Myocyte (in vitro differentiated cells): ENCODE measurements around the gene B9D2. TPM values are rescaled to one million over a fixed set of nuclear protein-coding genes. Genes with fewer than 3 reads are reported as not detected.
A peak's percentile ranks its signal among the peaks of the same experiment; 100 is the strongest.

Source experiments
- DNase-seq: peaks from one replicate; pipeline ENCODE4 v3.0.0-alpha.2; 2012; ENCODE audit warnings: low read depth
- total RNA-seq: library from RNA; depleted of rRNA; stranded (reverse); fragments of >200 nt; gene quantifications from 2 replicates; pipeline ENCODE4 v1.2.3, GENCODE V29; 2014

The B9D2 gene
- total RNA-seq, 1 donor from 2014 or later: 3.5 TPM

DNA sequence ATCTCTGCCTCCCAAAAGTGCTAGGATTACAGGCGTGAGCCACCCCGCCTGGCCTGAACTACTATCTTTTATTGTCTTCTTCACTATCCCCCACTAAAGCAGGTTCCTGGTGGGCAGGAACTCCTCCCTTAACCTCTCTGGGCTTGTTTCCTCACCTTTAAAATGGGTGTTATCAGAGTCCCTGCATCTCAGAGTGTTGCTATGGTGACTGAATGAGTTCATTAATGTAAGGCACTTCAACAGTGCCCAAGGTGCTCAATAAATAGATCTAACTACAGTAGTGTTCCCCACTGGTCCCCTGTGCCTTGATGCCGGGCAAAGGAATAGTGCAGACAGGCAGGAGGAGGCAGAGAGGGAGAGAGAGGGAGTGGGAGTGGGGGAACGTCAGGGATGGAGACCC lies 33.5 kb downstream of the B9D2 start:
- no peak for DNase-seq

DNA sequence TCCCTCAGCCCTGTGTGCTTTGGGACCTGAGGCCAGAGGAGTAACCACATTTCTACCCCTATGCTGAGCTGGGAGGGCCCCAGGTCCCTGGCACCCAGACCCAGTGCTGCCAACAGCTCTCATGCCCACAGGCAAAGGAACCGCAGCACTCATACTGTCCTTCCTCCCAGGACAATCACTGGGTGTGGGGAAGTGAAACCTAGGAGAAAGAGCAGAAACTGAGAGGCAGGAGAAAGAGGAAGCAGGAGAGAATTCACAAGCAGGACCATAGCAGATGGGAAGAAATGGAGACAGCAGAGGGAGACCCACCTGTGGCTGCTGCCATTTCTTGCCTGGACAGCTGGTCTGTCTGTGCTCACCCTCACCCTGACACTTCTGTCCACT lies 35.1 kb downstream of the B9D2 start:
- no peak for DNase-seq

DNA sequence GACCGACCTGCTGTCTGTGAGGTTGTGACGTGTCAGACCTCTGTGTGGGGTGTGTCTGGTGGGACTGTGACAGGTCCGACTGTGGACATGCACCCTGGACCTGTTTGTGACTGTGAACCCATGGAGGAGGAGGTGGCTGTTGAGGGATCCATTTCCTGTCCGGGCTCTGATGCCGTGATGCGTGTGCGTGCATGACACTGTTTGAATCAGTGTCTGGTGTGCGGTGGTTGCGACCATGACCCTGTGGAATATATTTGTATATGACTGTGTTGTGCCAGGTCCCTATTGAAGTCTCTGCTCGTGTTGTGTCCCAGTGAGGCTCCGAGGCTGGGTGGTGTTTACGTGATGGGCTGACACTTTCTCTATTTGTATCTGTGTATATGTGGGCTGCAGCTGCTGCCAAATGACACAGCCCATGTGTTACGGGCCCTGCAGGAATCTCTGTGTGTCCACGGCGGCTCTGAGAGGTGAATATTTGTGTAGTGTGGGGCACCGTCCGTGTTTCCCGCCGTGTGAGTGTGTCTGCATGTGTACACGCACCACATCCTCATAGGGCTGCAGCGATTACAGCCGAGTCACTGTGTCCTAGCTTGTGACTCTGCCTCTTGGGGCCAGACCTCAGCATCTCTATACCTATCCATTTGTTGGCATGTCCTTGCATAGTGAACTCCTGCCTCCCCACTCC lies 35.6 kb downstream of the B9D2 start:
- peak; percentile 51 for DNase-seq

DNA sequence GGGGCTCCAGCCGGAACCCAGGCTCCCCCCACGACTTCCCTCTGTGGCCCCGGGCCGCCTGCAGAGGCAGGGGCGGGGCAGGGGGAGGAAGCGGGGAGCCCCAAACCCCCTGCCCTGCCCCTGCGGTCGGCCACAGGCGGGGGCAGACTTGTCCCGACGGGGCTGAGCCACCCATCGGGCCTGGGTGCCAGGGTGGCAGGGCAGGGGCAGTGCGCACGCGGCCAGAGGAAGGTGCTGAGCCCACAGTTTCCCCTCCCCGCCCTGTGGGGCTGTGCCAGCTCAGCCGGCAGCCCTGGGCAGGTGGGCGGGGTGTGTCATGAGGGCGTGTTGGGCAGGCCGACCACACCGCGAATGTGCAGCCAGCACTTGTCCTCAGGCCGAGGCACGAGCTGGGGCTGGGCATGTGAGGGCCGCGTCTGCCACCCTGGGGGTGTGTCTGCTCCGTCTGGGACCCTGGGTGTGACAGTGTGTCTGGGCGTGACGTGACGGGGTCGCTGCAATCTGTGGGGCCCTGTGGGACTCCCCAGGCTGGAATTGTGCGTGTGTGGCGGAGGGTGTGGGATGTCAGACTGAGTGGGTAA lies 36.3 kb downstream of the B9D2 start:
- DNase-seq: peak; percentile 64

DNA sequence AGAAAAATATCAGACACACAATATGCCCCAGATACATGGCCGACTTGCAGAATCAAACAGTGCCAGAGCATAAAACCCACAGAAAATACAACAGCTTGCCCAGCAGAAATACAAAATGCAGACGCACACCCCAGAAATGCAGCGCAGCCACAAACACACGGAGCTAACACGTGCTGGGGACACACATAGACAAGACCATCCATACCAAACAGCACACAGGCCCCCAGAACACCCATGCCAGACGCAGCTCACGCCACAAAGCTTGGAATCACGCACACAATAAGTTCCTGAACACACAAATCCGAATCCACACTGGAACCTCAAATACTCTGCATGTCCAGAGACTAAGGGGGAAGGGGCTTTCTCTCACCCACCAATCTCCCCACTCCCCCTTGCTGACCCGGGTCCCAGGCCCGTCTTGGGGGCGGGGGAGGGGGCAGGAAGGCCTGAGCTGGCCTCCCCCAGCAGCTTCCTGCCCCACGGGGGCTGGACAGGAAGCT lies 36.8 kb downstream of the B9D2 start:
- no peak for DNase-seq

DNA sequence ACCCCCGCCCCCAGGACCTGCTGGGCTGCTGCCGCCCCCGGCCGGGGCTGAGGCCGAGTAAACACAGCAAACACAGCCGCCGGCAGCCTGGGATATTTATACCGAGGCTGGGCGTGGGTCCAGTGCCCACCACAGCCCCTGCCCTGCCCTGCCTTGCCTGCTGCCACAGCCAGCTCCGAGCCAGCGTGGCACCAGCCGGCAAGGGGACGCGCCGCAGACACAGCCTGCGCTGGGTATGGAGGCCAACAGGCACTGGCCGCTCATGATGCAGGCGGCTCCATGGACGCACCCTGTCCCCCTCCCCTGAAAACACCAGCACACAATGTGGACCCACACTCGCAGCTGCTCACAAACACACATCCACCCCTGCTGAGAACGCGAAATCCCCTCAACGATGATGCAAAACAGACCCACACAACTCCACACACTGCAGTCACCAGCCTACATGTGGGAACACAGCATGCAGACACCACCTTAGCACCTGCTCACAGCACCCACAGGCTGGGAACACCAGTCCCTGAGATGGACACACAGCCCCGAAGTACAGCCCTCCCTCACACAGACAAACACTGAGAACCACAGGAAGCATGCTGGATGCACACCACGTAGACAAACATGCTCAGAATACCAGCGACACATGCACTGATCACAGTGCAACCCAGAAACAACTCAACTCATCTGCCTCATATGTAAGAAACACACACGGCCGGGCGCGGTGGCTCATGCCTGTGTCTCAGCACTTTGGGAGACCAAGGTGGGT lies 37.8 kb downstream of the B9D2 start:
- peak; percentile 88 for DNase-seq

DNA sequence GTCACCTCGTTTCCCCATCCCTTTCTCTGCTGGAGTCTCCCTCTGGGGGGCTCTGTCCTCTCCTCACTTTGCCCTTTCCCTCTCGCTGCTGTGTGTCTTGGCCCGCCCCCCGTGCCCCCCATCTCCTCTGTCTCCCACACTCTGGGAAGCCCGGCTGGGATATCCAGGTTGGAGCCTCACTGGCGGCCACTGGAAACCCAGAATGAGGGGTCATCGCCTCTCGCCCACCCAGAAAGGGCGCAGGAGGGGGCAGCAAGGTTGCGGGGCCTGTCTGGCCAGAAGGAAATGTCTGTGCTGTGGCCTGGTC lies 38.4 kb downstream of the B9D2 start:
- DNase-seq: no peak

DNA sequence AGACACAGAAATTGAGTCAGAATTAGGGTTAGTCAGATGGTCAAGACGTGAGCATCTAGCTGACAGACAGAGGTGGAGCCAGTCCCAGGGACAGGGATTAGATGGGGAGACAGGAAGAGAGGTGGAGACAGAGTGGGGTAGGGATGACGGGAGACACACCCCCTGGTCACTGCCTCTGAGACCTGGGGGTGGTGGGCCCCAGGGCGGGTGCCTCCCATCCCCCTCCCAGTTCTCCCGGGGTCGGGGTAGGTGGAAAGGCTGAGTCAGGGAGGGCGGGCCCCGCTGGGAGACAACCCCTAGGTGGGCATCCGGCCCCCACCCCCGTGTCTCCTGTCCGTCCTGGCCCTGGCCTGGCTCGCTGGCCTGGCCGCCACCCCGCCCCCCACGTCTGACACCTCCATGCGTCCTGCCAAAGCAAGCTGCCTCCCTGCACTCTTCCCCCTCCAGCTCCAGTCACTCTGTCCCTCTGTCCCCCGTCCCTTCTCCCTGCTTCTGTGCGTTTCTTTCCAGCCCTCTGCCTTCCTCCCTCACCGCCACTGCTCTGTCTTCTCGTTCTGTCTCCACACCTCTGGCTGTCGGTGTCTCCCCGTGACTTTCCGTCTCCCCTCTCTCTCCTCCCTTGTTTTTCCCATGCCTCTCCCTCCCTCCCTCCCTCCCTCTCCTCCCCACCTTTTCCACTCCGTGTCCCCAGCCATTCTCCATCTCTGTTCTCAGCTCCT lies 38.9 kb downstream of the B9D2 start:
- peak; percentile 64 for DNase-seq

DNA sequence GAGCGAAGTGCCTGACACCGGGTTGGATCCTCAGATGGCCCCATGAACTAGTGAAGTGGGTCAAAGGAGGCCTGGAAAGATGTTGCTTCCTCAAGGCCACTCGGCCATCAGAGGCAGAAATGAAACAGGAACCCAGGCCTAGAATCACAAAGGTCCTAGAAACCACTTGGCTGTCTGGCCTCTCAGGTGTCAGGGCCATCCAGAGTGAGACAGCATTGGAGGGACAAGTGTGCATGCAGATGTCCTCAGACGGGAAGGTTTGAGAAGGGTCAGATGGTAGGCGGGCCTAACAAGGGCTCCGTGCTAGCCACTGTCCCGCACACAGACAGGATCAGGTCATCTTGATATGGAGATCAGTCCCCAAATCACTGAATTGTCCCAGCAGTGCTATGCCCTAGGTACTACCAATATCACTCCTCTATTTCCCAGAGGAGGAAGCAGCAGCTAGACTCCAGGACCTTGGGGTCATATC lies 39.7 kb downstream of the B9D2 start:
- DNase-seq: peak; percentile 69

DNA sequence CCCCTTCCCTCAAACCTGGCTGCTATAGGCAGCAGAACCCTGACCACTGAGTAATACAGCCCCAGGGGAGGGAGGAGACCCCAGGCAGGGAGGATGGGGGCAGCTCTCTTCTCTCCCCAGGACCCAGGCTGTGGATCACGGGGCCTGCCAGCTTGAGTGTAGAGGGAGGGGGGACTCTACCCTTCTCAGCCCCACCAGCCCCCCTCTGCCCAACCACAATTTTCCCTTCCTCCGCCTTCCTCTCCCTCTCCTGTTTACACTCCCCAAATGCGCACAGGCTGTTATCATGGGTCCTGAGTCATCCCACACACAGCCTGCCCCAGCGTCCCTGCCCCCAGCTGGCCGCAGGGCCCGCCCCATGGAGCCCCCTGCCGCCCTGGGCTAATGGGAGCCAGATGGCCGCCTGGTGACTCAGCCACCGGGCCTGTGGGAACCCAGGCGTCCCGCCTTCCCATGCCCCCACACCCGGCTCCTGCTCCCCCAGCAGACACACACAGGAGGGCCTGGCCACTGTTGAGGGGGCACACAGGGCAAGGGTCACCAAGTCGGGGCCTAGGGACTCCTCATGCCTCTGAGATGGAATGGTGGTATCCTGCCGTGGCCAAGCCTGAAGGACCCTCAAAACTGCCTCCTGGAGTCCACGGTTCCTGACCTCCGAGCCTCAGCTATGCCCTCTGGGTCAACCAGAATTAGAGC lies 40.4 kb downstream of the B9D2 start:
- DNase-seq: peak; percentile 98

DNA sequence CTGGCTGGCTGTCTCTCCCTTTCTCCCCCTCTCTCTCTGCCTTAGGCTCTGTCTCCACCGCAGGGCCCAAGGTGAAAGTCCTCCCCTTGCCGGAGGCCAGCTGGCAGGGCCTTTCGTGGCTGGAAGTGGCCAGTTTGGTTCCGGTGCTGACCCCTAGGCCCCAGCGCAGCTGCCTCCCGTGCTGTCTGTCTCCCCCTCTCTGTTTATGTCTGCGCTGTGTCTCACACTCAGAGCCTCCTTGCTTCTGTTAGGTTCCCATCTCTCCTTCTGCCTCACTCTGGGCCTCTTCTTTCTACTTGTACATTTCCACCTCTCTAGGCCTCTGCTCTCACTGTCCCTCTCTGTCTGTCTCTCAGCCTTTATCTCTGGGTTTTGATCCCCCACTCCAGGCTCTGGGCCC lies 40.9 kb downstream of the B9D2 start:
- DNase-seq: peak; percentile 90

DNA sequence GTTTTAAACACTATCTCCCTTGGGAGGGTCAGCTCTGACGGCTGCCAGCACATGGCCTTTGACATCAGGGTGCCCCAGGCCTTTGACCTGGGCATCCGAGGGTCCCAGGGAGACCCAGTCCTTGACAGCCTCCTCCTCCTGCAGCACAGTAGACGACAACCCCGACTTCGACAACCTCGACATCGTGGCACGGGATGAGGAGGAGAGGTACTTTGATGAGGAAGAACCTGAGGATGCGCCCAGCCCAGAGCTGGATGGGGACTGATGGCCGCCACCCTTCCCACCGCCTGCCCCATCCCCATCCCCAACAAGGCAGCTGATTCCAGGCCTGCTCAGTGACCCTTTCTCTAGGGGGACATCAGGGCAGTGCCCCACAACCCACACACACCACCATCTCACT lies 41.5 kb downstream of the B9D2 start:
- DNase-seq: no peak

DNA sequence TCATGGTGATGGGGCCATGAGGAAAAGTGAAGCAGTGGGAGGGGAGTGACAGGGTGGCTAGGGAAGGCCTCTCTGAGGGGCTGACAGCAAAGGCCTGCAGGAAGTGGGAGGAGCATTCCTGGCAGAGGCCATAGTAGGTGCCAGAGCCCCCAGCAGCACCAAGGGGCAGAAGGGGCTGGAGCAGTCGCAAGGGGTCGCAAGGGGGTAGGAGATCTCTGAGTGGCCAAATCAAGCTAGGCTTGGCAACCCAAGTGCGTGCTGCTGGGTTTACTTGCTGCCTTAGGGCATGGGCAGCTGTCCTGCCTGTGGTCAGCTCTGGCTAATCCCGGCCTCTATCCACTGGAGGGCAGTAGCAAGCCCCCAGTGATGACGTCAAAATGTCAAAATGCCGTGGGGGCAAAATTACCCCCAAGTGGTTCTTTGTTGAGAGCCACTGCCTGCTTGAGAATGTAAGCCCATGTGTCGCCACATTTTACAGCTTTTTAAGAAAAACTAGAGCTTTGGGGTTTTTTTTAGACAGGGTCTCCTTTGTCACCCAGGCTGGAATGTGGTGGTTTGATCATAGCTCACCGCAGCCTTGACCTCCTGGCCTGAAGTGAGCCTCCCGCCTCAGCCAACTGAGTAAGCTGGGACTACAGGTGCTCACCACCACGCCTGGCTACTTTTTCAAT lies 42.2 kb downstream of the B9D2 start:
- DNase-seq: peak; percentile 95

DNA sequence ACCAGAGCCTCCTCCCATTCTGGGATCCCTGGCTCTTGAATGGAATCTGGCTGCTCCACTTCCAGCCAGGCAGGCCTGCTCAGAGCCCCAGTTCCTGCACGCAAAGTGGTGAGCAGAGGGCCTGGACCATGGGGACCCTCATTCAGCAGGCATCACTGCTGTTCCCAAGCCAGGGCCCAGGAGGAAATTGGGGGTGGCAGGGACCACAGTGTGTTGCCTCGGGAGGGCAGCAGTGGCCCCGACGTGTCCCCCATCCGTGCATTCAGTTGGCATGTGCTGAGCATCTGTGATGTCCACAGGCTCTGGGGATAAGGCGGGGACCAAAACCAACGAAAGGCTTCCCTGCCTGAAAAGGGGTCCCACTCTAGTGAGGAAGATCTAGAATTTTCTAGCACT lies 42.7 kb downstream of the B9D2 start:
- DNase-seq: no peak

DNA sequence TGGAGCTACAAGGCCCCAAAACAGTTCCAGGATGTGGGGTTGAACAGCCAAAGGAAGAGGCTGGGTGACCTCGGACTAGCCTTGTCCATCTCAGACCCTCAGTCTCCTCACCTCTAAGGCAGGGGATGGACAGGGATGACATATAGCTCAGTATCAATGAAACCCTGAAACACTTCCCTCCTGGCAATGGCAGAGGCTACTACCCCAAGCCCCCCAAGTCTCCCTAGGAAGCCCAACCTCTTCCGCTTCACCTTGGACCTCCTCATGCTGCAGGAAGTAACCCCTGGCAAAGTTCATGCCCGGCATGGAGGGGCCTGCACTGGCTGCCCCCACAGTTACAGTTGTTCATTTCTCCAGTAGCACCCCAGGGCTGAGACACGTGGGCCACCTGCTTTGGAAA lies 43.4 kb downstream of the B9D2 start:
- no peak for DNase-seq

DNA sequence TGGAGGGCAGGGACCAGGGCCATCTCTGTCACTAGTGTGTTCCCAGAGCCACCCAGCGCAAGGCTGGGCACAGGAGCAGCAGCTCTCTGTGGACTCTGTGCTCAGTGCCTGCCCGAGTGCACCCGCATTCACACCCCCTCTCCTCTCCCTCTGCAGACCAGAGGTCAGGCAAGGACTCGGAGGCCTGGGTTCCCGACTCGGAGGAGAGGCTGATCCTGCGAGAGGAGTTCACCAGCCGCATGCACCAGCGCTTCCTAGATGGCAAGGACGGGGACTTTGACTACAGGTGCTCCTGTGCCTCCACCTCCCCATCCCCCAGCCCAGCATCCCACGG lies 43.8 kb downstream of the B9D2 start:
- DNase-seq: no peak

DNA sequence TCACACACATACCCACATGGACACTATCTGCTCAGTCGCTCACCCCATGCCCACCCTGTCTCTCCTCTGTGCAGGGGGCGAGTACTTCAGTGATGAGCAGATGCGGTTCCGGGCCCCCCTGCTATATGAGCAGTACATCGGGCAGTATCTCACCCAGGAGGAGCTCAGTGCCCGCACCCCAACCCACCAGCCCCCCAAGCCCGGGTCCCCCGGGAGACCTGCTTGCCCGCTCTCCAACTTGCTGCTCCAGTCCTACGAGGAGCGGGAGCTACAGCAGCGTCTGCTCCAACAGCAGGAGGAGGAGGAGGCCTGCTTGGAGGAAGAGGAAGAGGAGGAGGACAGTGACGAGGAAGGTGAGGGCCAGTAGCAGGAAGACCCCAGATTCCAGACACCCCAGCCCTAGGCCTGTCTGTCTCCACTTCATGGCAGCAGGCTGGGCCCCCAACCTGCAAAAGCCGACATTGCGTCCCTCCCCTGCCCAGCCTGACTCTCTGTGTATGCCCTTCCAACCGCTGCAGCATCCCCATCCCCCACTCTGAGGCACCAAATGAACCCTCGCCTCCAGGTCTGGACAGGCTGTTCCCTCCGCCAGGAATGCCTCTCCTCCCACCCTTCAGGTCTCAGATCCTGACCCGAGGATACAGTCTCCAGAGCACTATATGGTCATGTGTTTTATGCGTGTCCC lies 44.3 kb downstream of the B9D2 start:
- DNase-seq: no peak

DNA sequence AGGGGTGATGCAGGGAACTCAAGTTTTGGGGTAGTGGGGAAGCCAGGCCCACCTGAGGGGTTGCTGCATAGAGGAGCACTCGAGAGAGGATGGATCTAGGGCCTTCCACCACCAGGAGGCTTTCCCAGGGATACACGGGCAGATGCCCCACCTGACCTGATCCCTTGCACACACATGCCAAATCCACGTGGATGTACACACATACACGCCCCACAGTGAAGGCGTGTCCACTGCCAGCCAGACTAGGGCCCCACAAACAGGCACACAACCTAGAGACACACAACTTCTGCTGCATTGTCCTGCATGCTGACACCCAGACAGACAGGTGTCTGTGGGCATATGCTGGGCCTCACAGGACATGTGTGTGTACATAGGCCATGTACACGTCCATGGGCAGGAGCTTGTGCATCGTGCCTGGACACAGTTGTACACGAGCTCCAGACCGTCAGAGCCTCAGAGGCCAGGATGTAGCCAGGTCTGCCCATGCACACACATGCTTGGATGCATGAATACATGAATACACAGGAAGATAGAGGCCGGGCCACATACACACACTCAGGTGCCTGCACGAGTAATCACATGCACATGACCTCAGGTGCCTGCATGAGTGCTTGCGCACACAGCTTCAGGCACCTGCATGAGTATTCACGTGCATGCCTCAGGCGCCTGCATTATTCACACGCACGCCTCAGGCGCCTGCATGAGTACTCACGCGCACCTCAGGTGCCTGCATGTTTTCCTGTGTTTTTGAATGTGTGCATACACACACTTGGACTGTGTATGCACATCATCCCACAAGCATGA lies 45.1 kb downstream of the B9D2 start:
- DNase-seq: no peak

DNA sequence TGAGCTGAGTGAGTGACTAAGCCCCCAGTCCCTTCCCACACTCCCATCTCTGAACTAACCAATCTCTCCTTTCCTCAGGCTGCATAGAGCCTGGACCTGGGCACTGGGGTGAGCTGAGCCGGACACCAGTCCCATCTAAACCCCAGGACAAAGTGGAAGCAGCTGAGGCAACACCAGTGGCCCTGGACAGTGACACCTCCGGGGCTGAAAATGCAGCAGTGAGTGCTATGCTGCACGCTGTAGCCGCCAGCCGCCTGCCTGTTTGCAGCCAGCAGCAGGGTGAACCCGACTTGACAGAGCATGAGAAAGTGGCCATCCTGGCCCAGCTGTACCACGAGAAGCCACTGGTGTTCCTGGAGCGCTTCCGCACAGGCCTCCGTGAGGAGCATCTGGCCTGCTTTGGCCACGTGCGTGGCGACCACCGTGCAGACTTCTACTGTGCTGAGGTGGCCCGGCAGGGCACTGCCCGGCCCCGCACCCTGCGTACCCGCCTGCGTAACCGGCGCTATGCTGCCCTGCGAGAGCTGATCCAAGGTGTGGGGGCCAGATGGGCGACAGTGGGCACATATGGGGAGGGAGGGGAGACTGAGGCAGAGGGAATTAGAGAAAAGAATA lies 47.5 kb downstream of the B9D2 start:
- DNase-seq: no peak
